AG04449 (cell line): ENCODE measurements around the gene KLF13.

Experiments used
- CTCF ChIA-PET: fragments of 350-600 bp; formaldehyde crosslinking; extraction: SDS; loops from one replicate; lab custom pipeline; 2021; ENCODE audit warnings: antibody characterized with exemption; lab: Yijun Ruan, JAX
- POLR2A ChIA-PET: fragments of 400-600, 350-600 bp; formaldehyde crosslinking; extraction: SDS; loops from one replicate; lab custom pipeline; 2020; ENCODE audit warnings: antibody characterized with exemption, inconsistent platforms; lab: Yijun Ruan, JAX
- DNase-seq: peaks from one replicate; pipeline ENCODE4 v3.0.0-alpha.2; 2010; ENCODE audit warnings: low read depth, low spot score
- H3K4me3 ChIP-seq: 2 replicates; pipeline ENCODE4 v1.5.1; 2011; ENCODE audit warnings: low read depth, mild to moderate bottlenecking, control low read depth, low read length
- TF ChIP-seq, protein P1 (sequence below): IDR thresholded peaks from one replicate; pipeline ENCODE4 v1.5.1; 2011; ENCODE audit warnings: mild to moderate bottlenecking, moderate library complexity, low read length, control low read depth, inconsistent platforms; ENCODE audit not compliant: insufficient read depth; ENCODE audit errors: missing control alignments

KLF13 gene

DNA sequence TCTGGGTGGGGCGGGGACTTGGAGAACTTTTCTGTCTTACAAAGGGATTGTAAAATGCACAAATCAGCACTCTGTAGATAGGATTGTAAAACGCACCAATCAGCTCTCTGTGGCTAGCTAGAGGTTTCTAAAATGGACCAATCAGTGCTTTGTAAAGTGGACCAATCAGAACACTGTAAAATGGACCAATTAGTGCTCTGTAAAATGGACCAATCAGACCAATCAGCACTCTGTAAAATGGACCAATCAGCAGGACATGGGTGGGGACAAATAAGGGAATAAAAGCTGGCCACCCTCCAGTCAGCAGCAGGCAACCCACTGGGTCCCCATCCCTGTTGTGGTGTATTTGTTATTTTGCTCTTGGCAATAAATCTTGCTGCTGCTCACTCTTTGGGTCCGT is 77.7 kb downstream of the KLF13 start:
- DNase-seq, result no peak
- POLR2A ChIA-PET, result no interaction called here
- H3K4me3 ChIP-seq, result no peak overlapping the region
- TF ChIP-seq, protein P1, sequence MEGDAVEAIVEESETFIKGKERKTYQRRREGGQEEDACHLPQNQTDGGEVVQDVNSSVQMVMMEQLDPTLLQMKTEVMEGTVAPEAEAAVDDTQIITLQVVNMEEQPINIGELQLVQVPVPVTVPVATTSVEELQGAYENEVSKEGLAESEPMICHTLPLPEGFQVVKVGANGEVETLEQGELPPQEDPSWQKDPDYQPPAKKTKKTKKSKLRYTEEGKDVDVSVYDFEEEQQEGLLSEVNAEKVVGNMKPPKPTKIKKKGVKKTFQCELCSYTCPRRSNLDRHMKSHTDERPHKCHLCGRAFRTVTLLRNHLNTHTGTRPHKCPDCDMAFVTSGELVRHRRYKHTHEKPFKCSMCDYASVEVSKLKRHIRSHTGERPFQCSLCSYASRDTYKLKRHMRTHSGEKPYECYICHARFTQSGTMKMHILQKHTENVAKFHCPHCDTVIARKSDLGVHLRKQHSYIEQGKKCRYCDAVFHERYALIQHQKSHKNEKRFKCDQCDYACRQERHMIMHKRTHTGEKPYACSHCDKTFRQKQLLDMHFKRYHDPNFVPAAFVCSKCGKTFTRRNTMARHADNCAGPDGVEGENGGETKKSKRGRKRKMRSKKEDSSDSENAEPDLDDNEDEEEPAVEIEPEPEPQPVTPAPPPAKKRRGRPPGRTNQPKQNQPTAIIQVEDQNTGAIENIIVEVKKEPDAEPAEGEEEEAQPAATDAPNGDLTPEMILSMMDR, result no peak
- CTCF ChIA-PET, result interaction anchor here (1.5 kb wide), 1 partner anchor 189 kb away, joined by 3 read pairs; no protein-coding TSS in a partner anchor

DNA sequence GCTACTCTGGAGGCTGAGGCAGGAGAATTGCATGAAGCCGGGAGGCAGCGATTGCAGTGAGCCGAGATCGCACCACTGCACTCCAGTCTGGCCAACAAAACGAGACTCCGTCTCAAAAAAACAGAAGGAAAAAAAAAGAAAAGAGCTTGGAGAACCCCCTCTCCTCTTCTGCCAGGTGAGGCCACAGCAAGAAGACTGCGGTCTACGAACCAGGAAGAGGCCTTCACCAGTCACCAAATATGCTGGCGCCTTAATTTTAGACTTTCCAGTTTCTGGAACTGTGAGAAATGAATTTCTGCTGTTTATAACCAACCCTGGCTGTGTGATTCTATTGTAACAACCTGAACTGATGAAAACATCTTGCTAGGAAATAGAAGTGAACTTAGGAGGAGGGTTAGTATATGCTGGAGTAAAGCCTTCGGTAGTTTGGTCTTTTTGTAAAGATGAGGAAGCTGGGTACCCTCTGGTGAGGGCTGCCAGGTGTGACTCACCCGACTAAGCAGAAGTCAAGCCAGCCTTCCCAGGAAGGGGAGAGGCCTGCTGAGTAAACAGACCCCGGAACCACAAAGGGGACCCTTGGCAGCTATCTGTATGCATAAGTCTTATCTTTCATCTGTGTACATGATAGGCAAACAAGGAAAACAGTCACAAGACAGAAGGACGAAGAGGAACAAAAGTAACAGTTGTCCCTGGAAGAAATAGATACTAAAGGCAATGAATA is 78.7 kb downstream of the KLF13 start:
- POLR2A ChIA-PET, result no interaction called here
- DNase-seq, result no peak
- H3K4me3 ChIP-seq, result no peak overlapping the region
- CTCF ChIA-PET, result no interaction called here
- TF ChIP-seq, protein P1, result no peak

DNA sequence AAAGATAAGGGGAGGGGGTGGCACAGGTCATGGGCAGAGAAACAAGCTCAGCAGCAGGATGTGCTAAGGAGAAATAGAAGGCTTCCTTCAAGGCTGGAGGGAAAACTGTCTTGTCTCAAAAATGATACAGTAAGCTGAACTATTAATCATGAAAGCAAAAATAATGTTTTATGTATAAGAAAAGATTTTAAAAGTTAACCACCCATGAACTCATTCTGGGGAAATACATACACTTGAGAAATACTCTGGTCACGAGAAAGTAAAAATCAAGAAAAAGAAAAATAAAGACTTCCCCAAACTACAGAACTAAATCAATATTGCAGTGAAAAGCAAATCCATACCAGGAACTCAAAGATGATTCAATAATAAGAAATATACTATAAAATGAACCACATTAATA is 80.7 kb downstream of the KLF13 start:
- TF ChIP-seq, protein P1, result no peak
- CTCF ChIA-PET, result interaction anchor here (1.4 kb wide), 1 partner anchor 28 kb away, joined by 3 read pairs; no protein-coding TSS in a partner anchor
- H3K4me3 ChIP-seq, result no peak overlapping the region
- no peak for DNase-seq
- POLR2A ChIA-PET, result no interaction called here

DNA sequence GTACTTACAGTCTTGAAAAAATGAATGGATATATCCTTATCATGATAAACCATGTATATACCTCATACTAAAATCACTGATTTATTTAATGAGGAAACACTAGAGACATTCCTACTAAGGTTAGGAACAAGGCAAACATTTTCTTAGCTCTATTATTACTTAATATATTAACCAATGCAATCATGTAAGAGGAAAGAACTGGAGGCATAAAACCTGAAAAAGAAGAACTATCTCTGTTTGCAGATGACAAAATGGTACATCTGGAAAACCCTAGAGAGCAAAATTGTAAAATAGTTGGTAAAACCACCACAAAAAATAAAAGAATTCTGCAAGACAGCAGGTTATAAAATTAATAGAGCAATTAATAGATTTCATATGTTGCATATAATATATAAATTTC is 81.2 kb downstream of the KLF13 start:
- no peak overlapping the region for H3K4me3 ChIP-seq
- TF ChIP-seq, protein P1, result no peak
- ChIA-PET CTCF (interaction anchor here (1.4 kb wide), 1 partner anchor 27 kb away, joined by 3 read pairs; no protein-coding TSS in a partner anchor), POLR2A (no interaction called here)
- no peak for DNase-seq

DNA sequence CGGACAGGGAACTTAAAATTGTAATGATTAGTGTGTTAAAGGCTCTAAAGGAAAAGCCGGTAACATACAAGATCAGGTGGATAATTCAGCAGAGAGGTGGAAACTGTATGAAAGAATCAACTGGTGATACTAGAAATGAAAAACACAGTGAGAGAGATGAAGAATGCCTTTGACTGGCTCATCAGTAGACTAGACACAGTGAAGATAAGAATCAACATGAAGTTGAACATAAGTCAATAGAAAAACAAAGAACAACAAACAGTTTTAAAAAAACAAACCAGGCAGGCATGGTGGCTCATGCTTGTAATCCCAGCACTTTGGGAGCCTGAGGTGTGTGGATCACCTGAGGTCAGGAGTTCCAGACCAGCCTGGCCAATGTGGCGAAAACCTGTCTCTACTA is 82.1 kb downstream of the KLF13 start:
- ChIA-PET POLR2A (no interaction called here), CTCF (no interaction called here)
- DNase-seq, result no peak
- H3K4me3 ChIP-seq, result no peak overlapping the region
- TF ChIP-seq, protein P1, result no peak

DNA sequence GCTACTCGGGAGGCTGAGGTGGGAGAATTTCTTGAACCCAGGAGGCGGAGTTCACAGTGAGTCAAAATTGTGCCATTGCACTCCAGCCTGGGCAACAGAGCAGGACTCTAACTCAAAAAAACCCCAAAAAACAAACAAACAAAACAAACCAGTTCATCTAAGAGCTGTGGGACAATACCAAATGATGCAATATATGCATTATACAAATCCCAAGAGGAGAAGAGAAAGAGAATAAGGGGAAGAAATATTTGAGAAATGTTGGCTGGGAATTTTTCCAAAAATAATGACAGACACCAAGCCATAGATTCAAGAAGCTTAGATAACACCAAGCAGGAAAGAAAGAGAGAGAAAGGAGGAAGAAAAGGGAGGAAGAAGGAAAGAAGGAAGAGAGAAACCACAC is 82.5 kb downstream of the KLF13 start:
- TF ChIP-seq, protein P1, result no peak
- no peak for DNase-seq
- POLR2A ChIA-PET, result no interaction called here
- no peak overlapping the region for H3K4me3 ChIP-seq
- CTCF ChIA-PET, result no interaction called here
